GM12892 (cell line): ENCODE results near the gene ME1.
"Not testable (repeated sequence)": the region's sequence is repeated elsewhere in the genome, so short reads cannot be mapped to it uniquely, and the experiment has no call there.

Experiments used
- DNase-seq: peaks from one replicate; pipeline ENCODE4 v3.0.0; 2011; ENCODE audit not compliant: insufficient read length
- FAIRE-seq: peaks from 2 replicates; lab custom pipeline; 2011; peaks lifted over from hg19 to GRCh38; lab: Jason Lieb, UNC
- POLR2A ChIP-seq: IDR thresholded peaks from 2 replicates; pipeline ENCODE4 v1.6.1; 2011; ENCODE audit warnings: low read depth, low read length, control low read depth
- POLR2AphosphoS5 ChIP-seq: IDR thresholded peaks from 2 replicates; pipeline ENCODE4 v1.6.1; 2011; ENCODE audit warnings: low read depth, low read length, control low read depth
- TAF1 ChIP-seq: IDR thresholded peaks from 2 replicates; pipeline ENCODE4 v1.6.1; 2011; ENCODE audit warnings: low read depth, mild to moderate bottlenecking, control low read depth, low read length, borderline replicate concordance

The ME1 gene

DNA sequence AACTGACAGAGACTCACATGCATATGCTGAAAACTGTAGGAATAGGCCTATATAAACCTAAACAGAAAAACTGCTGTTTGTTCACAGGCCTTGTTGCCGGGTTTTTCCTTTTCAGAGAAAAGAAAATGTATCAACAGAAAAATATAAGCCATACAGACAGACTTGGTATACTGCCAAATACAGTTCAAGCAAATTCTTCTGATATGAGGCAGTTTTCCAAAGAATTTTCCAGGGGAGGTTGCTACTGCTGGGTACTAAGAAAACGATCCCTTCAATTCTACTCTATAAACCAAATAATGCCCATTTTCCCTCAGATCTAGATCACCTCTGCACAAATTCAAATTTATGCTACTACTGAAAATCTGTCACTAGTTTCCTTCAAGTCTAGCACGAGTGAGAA, 59.4 kb downstream of the ME1 start:
- DNase-seq (no peak), FAIRE-seq (no peak)

DNA sequence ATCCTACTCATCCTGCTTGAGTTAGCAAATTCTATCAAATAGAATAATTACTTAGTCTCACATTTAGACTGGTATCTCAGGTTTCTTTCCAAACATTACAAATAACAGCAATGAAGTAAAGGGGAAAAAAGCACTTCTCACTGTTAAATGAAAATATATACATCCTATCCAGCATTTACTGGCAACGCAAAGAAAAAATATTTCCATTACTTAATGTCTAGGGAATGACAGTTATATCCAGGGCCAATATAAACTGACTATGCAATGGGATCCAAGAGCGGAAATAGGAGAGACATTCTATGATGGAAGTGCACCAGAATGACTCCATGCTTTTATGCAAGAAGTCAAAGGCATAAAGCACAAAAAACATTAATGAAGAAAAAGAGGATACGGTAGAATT, 60.3 kb downstream of the ME1 start:
- FAIRE-seq (no peak), DNase-seq (no peak)
- no peak for TF ChIP-seq TAF1
- no peak for TF ChIP-seq POLR2A
- TF ChIP-seq POLR2AphosphoS5: no peak

More for the DNA sequence above, 59.4 kb downstream of the ME1 start:
- no peak for TF ChIP-seq POLR2AphosphoS5
- no peak for TF ChIP-seq TAF1
- no peak for TF ChIP-seq POLR2A

DNA sequence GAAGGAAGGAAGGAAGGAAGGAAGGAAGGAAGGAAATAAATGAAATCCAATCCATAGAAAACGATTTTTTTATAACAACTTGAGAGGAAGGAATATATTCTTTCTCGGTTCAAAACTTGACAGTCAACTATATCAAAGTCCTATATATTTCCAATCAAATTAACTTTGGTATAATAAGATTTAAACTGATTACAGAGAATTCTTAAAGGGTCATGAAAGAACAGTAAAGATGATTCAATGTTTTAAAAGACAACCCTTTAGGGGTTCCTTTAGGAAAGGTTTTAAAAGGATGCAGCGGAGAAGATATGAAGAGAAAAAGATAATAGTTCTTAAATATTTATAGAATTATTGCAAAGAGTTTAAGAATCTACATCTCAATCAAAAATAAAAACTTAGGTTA, 61.2 kb downstream of the ME1 start:
- TF ChIP-seq TAF1: no peak
- no peak for TF ChIP-seq POLR2A
- TF ChIP-seq POLR2AphosphoS5: no peak
- no peak for FAIRE-seq
- DNase-seq: no peak

DNA sequence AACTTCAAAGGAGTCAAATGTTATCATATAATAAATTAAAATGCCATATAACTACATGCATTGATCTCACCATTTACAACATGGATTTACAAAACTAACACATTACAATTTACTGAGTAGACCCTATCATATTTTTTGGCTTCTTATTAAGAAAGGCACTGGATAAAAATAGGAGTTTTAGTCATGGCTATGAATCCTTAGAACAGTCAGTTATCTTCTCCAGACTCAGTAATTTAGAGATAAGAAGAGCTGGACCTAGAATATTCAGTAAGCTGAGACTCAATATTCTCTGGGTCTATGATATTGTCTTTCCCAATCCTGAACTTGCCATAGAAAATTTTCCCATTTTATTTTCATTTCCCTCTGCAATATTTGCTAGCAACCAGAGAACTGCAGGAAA, 62.3 kb downstream of the ME1 start:
- TF ChIP-seq POLR2A (no peak), TAF1 (no peak), POLR2AphosphoS5 (no peak)
- DNase-seq: no peak
- no peak for FAIRE-seq

DNA sequence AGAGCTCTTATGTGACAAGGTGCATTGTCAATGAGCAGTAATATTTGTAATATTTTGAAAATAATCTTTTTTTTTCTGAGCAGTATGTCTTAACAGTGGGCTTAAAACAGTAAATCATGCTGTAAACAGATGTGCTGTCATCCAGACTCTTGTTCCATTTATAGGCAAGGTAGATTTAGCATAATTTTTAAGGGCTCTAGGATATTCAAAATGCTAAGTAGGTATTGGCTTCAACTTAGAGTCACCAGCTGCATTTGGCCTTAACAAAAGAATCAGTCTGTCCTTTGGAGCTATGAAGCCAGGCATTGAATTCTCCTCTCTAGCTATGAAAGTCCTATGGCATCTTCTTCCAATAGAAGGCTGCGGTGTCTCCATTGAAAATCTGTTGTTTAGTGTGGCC, 63.7 kb downstream of the ME1 start:
- DNase-seq (no peak), FAIRE-seq (no peak)
- TF ChIP-seq POLR2A (no peak), POLR2AphosphoS5 (no peak), TAF1 (no peak)

DNA sequence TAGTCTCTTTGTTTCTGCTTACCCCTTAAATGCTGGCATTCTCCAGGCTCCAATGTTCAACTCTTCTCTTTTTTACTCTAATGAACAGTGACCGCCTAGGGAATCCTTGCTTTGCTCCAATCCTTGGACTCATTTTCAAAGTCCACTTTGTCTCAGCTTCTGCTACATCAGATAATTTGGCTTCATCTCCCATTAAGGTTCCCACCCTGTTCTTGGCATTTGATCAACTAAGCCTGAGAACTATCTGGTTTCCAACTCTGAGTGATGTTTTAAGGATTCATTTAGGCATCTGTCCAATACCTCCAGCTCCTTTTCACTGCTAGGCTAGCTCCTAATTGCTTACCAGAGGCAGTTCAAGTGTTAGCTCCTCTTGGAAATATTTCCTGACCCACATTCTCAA, 64.9 kb downstream of the ME1 start:
- no peak for TF ChIP-seq POLR2A
- TF ChIP-seq TAF1: no peak
- no peak for TF ChIP-seq POLR2AphosphoS5
- DNase-seq: no peak
- FAIRE-seq: no peak

DNA sequence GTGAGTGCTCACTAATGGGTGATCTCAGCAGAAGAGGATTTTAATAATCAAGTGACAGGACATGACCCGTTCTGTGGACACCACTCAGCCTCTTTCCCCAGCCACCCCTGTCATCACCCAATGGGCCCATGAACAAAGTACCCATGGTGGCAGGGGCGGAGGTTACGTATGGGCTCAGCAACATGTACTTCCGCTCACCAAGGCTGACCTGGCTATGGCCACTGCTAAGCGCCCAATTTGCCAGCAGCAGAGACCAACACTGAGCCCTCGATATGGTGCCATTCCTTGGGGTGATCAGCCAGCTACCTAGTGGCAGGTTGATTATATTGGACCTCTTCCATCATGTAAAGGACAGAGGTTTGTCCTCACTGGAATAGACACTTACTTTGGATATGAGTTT, 68.5 kb downstream of the ME1 start:
- DNase-seq, FAIRE-seq: not testable (repeated sequence)

DNA sequence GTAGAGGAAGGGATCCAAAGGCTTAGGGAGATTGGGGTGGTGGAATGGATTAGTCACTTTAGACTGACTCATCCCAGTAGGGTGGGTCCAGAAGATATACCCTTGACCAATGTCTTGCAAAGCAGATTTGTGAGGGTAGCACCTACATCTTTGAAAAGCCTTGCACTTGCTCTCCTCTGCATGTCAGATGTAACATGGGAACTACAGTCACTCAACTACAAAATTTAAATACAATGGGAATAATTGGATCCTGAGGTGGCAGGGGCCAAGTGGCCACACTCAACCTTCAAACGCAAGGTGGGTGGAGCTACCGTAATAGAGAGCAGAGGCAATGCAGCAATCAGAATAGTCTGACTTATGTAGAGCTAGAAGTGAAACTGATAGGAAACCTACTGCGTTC, 71.2 kb downstream of the ME1 start:
- DNase-seq (no peak), FAIRE-seq (no peak)
- TF ChIP-seq POLR2A (no peak), TAF1 (no peak), POLR2AphosphoS5 (no peak)

DNA sequence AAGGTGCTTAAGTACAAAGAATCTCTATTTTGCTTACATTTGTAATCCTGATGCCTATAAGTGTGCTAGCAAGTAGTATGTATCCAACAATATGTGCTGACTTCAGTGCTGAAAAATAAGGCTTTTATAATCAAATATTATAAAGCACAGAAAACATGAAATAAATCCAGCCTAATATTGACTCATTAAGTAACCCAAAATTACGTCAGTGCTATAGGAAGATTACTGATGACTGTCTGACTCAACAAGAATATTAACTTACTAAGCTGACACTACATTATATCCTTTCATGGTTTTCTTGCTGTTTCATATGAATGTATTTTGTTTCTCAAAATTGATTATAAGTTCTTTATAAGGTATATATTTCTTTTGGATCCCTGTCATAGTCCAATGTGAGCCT, 76.1 kb downstream of the ME1 start:
- no peak for FAIRE-seq
- no peak for DNase-seq
- no peak for TF ChIP-seq POLR2AphosphoS5
- no peak for TF ChIP-seq POLR2A

DNA sequence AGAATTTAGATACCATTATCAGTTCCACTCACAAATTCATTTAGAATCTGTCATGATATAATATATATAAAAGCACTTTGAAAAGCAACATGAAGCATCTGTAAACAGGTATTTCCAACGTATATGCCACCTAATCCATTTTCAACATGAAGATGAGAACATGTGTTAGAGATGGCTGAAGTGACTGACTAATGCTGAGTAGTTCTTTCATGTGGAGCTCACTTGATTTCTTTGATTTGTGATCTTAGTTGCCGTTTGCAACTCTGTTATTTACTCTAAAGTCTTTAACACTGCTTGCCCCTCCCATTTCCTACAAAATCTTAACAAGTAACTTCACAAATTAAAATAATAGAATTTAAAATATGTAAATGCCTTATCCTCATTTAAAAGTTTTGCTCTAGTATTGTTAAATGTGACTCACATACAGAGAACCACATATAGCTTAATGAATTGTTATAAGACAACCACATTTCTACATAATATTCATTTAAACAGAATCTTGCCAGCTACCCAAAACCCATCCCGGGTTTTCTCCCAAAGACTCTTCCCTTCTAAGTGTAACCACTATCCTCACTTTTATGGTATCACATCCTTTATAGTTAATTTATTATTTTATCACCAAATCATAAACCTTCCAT, 78.3 kb downstream of the ME1 start:
- no peak for FAIRE-seq
- TF ChIP-seq POLR2AphosphoS5 (no peak), POLR2A (no peak), TAF1 (no peak)
- DNase-seq: no peak

DNA sequence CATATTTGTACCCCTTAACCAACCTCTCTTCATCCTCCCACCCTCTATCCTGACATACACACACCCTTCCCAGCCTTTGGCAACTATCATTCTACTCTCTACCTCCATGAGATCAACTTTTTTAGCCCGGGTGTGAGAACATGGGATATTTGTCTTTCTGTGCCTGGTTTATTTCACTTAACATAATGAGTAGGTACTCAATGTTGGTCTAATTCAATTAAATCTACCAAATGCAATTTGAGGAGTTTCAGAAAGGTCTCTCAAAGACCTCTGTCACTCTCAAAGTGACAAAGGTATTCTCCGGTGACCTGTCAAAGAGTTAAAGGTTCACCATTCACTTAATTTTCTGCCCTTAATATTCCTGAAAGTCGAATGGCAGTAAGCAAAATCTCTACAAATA, 87.7 kb downstream of the ME1 start:
- DNase-seq: no peak
- FAIRE-seq: no peak
- no peak for TF ChIP-seq POLR2AphosphoS5
- TF ChIP-seq TAF1: no peak
- no peak for TF ChIP-seq POLR2A

DNA sequence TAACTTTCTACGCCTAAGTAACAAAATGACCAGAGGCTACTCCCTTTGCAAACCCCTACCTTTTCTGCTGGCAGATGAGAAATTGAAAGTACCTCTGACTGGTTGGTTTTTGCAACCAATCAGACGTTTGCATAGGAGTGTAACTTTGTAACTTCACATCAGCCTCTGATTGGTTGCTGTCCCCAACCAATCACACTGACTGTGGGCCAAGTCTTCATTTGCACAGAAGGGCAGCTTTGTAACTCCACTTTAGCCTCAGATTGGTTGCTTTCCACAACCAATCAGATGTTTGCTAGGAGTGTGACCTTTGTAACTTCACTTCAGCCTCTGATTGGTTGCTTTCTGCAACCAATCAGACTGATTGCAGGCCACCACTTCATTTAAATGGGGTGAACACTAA, 89.1 kb downstream of the ME1 start:
- DNase-seq: no peak
- TF ChIP-seq POLR2AphosphoS5 (no peak), TAF1 (no peak), POLR2A (no peak)
- no peak for FAIRE-seq

DNA sequence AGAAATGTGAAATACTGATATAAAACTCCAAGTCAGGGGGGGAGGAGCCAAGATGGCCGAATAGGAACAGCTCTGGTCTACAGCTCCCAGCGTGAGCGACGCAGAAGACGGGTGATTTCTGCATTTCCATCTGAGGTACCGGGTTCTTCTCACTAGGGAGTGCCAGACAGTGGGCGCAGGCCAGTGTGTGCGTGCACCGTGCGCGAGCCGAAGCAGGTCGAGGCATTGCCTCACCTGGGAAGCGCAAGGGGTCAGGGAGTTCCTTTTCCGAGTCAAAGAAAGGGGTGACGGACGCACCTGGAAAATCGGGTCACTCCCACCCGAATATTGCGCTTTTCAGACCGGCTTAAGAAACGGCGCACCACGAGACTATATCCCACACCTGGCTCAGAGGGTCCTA, 96.9 kb downstream of the ME1 start:
- FAIRE-seq, DNase-seq: not testable (repeated sequence)

DNA sequence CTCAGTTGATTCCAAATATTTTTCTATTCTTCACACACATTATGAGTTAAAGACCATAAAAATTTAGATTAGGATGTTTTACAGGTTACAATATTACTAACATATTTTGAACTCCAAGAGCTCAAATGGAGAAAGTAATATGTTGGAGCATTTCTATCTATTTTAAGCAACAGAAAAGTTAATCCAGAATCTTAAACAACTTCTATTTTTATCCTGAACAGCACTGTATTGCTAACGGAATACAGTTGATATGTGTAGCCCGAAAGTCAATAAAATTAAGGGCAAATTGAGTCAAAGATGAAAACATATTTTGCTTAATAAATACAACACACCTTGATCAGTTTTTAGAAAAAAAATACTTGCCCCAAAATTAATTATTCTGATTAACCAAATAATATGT, 97.4 kb downstream of the ME1 start:
- no peak for FAIRE-seq
- DNase-seq: no peak

More for the DNA sequence above, 97.4 kb downstream of the ME1 start:
- TF ChIP-seq POLR2AphosphoS5 (no peak), TAF1 (no peak), POLR2A (no peak)
